ENCODE measurements around the gene HERC4. TPM values are rescaled to one million over a fixed set of nuclear protein-coding genes. Genes with fewer than 3 reads are reported as not detected.

Gene HERC4
- total RNA-seq, 1 donor from 2014 or later: 59.4 TPM

GRCh38 chr10:68092512-68092911, 17.4 kb upstream of the HERC4 start:
- peaks cover 16% of the 10 kb centered on the region for H3K4me1 Mint-ChIP-seq (ENCODE audit: unreplicated experiment)
- no peak for DNase-seq (ENCODE audit: extremely low spot score, unreplicated experiment)
- H3K9me3 Mint-ChIP-seq (ENCODE audit: unreplicated experiment): no peaks in the 10 kb centered on the region
- no peak overlapping the region for H3K4me3 Mint-ChIP-seq (ENCODE audit: unreplicated experiment)
- H3K27me3 Mint-ChIP-seq (ENCODE audit: unreplicated experiment): no peaks in the 10 kb centered on the region
- no peak overlapping the region for H3K27ac Mint-ChIP-seq (ENCODE audit: unreplicated experiment)
- TF ChIP-seq CTCF (IDR thresholded peaks at IDR 0.05): no peak
- no peaks in the 10 kb centered on the region for H3K36me3 Mint-ChIP-seq (ENCODE audit: unreplicated experiment)

- DNase-seq (ENCODE audit: extremely low spot score, unreplicated experiment): no peak
- Mint-ChIP-seq H3K27ac (ENCODE audit: unreplicated experiment) (no peak overlapping the region), H3K4me3 (ENCODE audit: unreplicated experiment) (no peak overlapping the region), H3K4me1 (ENCODE audit: unreplicated experiment) (peaks cover 19% of the 10 kb centered on the region), H3K9me3 (ENCODE audit: unreplicated experiment) (no peaks in the 10 kb centered on the region), H3K27me3 (ENCODE audit: unreplicated experiment) (no peaks in the 10 kb centered on the region), H3K36me3 (ENCODE audit: unreplicated experiment) (no peaks in the 10 kb centered on the region)
- no peak for TF ChIP-seq CTCF (IDR thresholded peaks at IDR 0.05)
Measured at GRCh38 chr10:68090586-68090985, 15.5 kb upstream of the HERC4 start.

- H3K4me1 Mint-ChIP-seq (ENCODE audit: unreplicated experiment): peaks cover 20% of the 10 kb centered on the region
- H3K27ac Mint-ChIP-seq (ENCODE audit: unreplicated experiment): no peak overlapping the region
- no peak for TF ChIP-seq CTCF (IDR thresholded peaks at IDR 0.05)
- no peaks in the 10 kb centered on the region for H3K27me3 Mint-ChIP-seq (ENCODE audit: unreplicated experiment)
- H3K9me3 Mint-ChIP-seq (ENCODE audit: unreplicated experiment): no peaks in the 10 kb centered on the region
- no peak overlapping the region for H3K4me3 Mint-ChIP-seq (ENCODE audit: unreplicated experiment)
- H3K36me3 Mint-ChIP-seq (ENCODE audit: unreplicated experiment): no peaks in the 10 kb centered on the region
- no peak for DNase-seq (ENCODE audit: extremely low spot score, unreplicated experiment)
Measured at GRCh38 chr10:68088740-68089139, 13.7 kb upstream of the HERC4 start.

GRCh38 chr10:68087685-68088401, 12.8 kb upstream of the HERC4 start:
- Mint-ChIP-seq H3K27me3 (ENCODE audit: unreplicated experiment) (no peaks in the 10 kb centered on the region), H3K4me1 (ENCODE audit: unreplicated experiment) (peaks cover 29% of the 10 kb centered on the region), H3K9me3 (ENCODE audit: unreplicated experiment) (no peaks in the 10 kb centered on the region), H3K27ac (ENCODE audit: unreplicated experiment) (no peak overlapping the region), H3K36me3 (ENCODE audit: unreplicated experiment) (no peaks in the 10 kb centered on the region), H3K4me3 (ENCODE audit: unreplicated experiment) (no peak overlapping the region)
- no peak for DNase-seq (ENCODE audit: extremely low spot score, unreplicated experiment)
- no peak for TF ChIP-seq CTCF (IDR thresholded peaks at IDR 0.05)

GRCh38 chr10:68086910-68087684, 12.0 kb upstream of the HERC4 start:
- no peak overlapping the region for H3K4me3 Mint-ChIP-seq (ENCODE audit: unreplicated experiment)
- H3K27me3 Mint-ChIP-seq (ENCODE audit: unreplicated experiment): no peaks in the 10 kb centered on the region
- H3K36me3 Mint-ChIP-seq (ENCODE audit: unreplicated experiment): no peaks in the 10 kb centered on the region
- H3K4me1 Mint-ChIP-seq (ENCODE audit: unreplicated experiment): peaks cover 32% of the 10 kb centered on the region
- no peak overlapping the region for H3K27ac Mint-ChIP-seq (ENCODE audit: unreplicated experiment)
- TF ChIP-seq CTCF (IDR thresholded peaks at IDR 0.05): no peak
- no peaks in the 10 kb centered on the region for H3K9me3 Mint-ChIP-seq (ENCODE audit: unreplicated experiment)
- DNase-seq (ENCODE audit: extremely low spot score, unreplicated experiment): no peak

Measured in osteocyte (in vitro differentiated cells).